MV-4-11 (cell line): ENCODE results near the gene AQP5.
A peak's percentile ranks its signal among the peaks of the same experiment; 100 is the strongest.

Source experiments
- DNase-seq: peaks from one replicate; lab custom pipeline; 2025; lab: John Stamatoyannopoulos, UW

Gene AQP5

DNA sequence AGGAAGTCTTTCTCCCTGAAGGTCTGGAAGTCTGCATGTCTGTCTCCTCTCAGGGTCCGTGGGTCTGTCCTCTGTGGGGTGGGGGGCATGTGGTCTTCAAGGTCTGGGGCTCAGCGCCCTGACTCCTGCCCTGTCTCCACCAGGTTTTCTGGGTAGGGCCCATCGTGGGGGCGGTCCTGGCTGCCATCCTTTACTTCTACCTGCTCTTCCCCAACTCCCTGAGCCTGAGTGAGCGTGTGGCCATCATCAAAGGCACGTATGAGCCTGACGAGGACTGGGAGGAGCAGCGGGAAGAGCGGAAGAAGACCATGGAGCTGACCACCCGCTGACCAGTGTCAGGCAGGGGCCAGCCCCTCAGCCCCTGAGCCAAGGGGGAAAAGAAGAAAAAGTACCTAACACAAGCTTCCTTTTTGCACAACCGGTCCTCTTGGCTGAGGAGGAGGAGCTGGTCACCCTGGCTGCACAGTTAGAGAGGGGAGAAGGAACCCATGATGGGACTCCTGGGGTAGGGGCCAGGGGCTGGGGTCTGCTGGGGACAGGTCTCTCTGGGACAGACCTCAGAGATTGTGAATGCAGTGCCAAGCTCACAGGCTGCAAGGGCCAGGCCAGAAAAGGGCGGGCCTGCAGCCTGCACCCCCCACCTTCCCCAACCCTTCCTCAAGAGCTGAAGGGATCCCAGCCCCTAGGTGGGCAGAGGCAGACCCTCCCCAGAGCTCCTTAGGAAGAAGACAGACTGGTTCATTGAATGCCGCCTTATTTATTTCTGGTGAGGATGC, 3.4 kb downstream of the AQP5 start:
- no peak for DNase-seq

DNA sequence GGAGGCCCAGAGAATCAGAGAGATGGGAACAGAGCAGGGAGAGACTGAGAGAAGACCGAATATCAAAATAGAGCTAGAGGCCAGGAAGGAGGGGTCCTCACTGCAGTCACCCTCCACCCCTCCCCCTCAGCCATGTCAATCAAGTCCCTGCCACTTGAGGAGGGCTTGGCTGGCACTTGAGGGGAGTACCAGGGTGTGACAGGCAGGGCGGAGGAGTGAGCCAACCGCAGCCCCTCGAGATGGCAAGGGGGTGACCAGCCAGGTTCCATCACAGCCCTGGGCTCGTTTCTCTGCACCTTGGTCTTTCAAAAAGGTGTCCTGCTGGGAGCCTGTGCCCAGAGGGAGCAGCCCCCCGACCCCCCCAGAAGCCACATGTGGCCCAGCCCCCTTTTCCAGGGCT, 4.2 kb downstream of the AQP5 start:
- no peak for DNase-seq

DNA sequence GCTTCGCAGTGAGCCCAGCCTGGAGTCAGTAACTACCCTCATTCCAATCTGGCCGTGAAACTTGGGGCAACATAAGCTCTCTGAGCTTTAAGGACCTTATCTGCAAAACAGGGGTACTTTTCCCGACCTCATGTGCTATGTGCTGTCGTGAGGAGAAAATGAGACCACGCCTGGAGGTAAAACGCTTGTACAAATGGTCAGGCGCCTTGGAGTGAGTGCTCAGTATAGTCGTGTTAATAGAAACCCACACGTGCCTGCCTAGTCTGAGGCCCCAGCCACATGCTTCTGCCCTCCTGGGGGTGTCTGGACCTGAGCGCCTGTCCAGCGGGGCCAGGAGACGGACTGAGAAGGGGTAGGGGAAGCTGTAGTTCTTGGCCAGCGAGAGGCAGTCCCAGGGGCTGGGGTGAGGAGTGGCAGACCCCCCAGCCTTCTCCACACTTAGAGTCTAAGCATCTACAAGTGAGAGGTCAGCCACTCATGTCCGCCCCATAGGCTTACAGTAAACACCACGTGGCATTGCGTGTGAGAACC, 4.9 kb downstream of the AQP5 start:
- no peak for DNase-seq

DNA sequence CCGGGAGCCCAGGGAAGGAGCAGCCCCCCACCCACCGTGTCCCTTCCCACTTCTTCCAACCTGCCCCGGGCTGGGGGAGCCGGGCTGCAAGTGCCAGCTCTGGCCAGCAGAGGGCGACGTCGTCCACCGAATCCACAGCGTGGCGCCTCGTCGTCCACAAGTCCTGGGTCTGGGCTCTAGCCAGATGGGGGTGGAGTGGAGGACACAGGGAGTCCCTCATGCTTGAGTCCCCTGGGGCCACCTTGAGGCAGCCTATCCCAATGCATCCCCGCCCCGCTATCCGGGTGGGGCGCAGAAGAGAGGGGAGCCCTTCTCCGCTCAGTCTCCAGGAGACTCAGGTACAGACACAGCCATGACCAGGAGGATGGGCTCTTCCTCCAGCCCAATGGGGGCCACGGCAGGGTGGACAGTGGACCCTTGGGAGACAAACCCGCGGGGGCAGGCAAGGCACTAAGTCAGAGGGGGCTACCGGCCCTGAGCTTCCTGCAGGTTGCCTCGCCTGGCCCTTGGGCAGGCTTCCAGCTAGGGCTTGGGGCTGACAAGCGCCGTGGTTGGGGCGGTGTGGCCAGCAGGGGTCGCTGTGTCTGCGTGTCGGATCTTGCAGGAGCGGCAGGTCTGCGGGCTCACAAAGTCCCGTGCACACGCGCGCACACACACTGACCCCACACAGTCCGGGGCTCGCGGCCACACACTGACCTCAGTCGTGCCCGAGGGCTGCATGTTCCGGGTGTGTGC, 5.5 kb downstream of the AQP5 start:
- DNase-seq, result peak; percentile 72

DNA sequence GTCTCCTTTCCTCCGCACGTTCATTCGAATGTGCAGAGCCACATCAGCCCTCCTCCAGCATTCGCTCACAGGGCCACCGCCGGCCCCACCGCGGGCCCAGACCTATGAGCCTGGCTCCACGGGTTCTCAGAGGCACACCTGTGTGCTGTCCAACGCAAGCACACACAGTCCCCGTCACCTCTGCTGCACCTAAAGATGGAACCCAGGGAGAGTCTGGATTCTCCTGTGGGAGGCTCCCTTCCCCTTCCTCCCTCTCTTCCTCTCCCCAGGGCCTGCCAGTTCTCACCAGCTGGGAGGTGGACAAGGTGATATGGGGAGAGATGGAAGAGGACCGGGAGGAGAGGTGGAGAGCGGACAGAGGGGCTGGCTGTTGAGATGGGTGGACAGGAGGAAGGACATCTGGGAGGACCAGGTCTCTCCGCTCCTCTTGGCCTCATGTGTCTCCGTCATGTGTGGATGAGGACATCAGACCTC, 6.1 kb downstream of the AQP5 start:
- DNase-seq, result no peak

DNA sequence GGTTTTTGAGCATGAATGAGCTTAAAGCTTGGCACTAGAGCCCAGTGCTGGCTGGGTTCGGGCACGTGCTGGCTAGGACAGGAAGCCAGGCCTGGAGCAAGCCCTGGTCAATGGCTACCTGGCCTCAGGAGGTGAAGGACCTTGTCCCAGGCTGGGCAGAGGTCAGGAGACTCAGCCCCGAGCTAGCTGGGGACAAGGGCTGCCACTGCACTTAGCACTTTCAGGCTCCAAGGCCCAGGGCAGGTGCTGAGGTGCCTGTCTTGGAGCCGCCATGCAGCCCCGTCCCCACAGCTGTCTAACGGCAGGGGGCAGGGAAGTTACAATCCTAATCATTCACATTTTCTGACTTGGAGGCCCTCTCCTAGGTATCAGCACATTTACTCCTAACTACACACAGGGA, 6.8 kb downstream of the AQP5 start:
- DNase-seq, result no peak

DNA sequence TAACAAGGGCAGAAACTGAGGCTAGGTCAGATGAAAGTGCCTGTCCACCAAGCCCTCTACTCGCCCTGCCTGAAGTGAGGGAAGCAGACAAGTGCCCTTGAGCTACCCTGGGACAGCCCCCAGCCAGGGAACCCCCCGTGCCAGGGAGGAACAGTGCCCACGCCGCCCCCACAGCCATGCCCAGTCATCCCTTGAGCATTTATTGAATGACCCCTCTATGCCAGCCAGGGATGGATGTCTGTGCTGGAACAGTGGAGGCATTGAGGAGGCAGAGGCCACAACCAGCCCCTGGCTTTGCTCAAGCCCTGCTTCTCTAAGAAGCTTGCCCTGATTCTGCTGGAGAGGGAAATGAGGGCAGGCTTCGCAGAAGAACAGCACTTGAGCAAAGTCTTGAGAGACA, 7.4 kb downstream of the AQP5 start:
- DNase-seq, result no peak

DNA sequence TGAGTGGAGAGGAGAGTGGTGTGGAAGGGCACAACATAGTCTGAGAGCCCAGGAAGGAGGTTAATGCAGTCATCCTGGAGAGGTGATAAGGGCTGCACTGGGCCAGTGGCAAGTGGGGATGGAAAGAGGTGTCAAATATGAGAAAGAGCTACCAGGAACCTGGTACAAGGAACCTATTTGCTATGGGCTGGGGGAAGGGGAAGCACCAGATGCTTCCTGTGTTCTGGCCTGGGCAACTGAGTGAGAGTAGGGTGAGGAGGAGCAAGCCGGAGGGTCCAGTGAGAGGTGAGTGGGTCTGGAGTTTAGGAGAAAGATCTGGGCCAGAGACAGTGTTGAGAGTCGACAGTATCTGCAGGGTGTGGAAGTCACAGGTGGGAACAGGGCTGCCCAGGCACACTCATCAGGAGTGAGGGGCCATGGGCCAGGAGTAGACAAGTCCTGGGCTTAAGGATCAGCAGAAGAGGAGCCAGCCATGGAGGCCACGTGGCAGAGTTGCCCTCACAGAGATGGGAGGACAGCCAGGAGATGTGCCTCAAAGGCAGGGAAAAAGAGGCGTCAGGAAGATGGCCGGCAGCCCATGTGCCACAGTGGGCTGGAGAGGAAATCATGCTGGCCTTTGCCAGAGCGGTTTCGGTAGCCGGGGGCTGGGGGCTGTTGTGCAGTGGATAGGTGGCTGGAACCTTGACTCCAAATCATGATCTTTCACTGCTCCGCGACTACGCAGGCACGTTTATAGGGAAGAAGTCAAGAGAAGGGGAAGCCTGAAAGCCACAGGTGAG, 8.2 kb downstream of the AQP5 start:
- no peak for DNase-seq

DNA sequence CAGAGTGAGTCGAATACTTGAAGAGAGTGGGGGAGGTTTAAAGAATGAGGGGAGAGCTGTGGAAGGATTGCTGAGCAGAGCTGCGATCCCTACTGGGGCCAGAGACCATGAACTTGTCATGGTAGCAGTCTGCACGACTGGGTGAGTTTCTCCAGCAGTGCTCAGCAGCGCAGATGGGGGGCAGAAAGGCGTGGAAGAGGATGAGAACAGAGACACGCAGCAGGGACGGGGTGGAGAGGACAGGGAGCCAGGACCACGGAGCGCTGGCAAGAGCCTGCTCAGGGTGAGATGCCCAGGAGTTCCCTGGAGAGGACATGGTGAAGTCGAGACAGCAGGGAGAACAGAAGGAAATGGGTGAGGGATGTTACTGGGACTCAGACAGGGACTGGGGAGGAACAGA, 9.0 kb downstream of the AQP5 start:
- DNase-seq, result no peak

DNA sequence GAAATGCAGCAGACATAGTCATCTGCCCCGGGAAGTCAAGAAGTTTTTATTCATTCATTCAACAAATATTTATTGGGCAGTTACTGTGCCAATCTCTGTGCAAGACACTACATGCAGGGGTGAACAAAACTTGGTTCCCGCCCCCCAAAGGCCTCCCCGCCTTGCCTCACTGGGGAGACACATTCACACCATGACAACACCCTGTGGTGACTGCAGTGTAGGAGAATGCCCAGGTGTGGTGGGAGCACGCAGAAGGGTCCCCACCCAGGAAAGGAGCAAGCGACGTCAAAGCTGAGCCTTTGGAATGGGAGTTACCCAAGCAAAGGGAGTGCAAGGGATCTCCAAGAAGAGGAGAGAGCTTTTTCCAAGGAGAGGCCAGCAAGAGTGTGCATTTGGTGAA, 9.5 kb downstream of the AQP5 start:
- no peak for DNase-seq

DNA sequence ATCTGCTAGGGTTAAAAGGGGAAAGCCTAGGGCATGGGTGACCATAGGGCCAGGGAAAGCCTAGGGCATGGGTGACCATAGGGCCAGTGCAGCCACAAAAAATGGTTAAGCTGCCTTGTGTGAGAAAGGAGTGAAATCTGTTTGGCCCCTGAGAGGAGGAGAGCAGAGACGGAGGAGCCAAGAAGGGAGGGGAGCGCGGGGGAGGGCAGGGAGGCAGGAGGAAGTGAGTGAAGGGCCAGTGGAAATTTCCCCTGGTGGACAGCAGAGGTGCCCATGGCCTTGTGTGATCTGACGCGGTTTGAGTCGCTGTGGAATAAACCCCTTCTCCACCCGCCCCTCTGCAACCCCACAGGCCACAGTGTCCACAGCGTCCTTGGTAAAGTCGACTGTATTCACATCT, 10.5 kb downstream of the AQP5 start:
- DNase-seq, result no peak

DNA sequence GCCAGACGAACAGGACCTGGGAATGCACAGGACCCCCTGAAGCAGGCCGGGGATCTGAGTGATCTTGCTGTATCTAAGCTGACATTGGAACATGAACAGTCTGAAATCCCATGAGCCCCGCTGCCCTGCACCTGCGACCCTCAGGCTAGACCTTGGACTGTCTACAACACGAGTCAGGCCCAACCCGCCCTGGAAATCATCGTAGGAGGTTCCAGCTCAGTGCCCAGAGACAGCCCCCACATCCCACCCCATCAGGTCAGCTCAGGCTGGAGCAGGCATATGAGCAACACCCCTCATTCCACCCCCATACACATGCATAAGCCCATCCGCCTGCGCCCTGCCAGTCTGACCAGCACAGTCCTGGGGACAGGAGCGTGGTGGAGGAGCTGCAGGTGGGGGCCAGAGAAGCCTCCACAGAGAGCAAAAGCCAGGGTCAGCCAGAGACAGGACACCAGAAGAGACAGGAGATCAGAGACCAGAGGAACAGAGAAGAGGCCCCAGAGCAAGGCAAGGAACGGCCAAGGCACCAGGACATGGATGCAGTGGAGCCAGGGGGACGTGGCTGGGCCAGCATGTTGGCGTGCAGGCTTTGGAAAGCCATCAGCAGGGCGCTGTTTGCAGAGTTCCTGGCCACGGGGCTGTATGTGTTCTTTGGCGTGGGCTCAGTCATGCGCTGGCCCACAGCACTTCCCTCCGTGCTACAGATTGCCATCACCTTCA, 11.1 kb downstream of the AQP5 start, which contains the start of gene AQP6:
Gene AQP6, plus strand, starts transcription at position 307 of the 720 bp plus-strand sequence. Its CDS starts 227 bp downstream, at position 534.
- DNase-seq, result no peak

DNA sequence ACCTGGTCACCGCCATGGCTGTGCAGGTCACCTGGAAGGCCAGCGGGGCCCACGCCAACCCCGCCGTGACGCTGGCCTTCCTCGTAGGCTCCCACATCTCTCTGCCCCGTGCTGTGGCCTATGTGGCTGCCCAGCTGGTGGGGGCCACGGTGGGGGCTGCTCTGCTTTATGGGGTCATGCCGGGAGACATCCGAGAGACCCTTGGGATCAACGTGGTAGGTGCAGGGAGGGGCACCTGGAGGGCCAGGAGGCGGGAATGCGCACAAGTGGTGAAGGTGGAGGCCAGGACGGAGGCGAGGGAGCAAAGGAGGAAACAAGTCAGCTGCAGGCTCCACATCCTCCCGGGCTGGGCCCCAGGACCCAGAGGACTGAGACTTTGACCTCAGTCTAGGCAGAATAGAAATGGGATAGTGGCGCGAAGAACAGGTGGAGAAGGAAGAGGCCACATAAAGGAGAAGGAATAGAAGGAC, 11.7 kb downstream of the AQP5 start:
- DNase-seq, result no peak

DNA sequence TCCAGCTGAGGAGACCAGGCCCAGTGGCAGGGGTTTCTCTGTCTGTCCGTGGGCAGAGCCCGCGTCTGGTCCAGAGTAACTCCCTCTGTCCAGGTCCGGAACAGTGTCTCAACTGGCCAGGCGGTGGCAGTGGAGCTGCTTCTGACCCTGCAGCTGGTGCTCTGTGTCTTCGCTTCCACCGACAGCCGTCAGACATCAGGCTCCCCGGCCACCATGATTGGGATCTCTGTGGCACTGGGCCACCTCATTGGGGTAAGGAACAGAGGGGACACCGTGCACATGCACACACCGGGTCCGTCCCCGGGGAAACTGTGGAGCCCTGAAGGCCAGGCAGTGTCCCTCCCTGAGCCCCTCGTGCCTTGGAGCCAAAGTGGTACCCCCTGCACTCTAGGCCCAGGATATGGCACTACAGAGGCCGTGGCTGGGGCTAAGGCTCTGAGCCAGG, 12.6 kb downstream of the AQP5 start:
- DNase-seq, result peak; percentile 14

DNA sequence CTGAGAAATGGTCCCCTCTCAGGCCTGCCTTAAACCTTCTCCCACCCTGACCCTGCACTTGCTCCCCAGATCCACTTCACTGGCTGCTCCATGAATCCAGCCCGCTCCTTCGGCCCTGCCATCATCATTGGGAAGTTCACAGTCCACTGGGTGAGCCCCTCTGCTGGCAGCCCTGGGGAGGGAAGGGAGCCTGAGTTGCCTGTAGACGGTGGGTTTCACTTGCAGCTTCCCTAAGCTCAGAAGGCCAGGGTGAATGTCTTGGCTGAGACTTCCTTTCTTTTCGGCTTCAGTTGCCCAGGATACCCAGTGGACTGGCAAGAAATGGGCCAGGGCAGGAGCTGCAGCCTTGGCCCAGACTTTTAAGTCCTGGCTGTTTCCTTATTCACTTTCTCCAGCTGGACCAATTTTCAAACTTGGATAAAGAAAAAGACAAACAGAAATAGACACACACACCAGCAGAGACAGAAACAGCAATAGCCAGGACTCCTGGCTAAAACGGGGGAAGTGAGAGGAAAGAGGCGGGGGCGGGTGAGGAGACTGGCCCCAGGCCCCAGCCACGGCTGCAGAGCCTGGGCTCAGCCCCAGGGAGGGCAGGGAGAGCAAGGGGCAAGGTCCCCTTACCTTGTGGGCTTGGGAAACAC, 13.1 kb downstream of the AQP5 start:
- no peak for DNase-seq

DNA sequence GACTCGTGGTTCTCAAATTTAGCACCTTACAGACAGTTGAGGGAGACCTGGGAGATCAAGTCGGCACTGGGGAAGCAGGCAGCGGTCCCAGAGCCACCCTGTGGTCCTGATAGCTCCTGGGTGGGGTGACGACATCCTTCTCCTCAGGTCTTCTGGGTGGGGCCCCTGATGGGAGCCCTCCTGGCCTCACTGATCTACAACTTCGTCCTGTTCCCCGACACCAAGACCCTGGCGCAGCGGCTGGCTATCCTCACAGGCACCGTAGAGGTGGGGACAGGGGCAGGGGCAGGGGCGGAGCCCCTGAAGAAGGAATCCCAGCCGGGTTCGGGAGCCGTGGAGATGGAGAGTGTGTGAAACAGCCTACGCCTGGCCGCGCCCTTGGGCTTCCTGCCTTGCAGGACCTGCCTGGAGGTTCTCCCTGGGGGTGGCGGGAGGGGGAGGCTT, 13.7 kb downstream of the AQP5 start:
- no peak for DNase-seq

DNA sequence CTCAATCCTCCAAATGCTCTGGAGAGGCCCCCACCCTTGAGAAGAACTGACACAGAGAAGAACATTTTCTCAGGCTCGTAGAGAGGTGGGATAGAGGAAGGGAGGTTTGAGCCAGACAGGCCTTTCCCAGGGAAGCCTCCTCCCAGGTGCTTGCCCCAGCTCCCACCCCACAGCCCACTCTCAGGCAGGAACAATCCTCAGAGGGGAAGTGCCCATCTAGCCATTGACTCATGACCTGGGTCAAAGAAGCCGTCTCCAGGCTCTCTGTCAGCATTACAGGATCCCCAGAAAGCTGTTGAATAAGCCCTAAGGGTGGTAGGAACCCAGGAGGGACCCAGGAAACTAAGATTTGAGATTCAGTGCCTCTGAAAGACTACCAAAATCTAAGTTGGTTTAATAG, 14.9 kb downstream of the AQP5 start:
- no peak for DNase-seq

DNA sequence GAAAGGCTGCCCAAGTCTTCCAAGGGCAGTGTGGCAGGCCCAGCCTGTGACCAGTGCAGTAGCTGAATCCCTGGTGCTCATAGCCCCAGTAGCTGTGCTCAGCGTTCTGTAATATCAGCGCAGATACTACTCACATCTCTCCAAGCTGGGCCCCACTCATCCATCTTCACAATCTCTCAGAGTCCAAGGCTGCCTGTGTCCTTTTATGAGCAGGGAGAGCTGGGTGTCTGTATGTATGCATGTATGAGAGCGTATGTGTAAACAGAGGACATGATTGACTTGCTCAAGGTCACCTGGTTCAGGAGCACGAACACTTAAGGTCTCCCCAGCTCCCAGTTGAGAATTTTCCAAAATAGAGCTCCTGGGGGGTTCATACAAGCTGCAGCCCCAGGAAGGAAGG, 16.5 kb downstream of the AQP5 start:
- no peak for DNase-seq

DNA sequence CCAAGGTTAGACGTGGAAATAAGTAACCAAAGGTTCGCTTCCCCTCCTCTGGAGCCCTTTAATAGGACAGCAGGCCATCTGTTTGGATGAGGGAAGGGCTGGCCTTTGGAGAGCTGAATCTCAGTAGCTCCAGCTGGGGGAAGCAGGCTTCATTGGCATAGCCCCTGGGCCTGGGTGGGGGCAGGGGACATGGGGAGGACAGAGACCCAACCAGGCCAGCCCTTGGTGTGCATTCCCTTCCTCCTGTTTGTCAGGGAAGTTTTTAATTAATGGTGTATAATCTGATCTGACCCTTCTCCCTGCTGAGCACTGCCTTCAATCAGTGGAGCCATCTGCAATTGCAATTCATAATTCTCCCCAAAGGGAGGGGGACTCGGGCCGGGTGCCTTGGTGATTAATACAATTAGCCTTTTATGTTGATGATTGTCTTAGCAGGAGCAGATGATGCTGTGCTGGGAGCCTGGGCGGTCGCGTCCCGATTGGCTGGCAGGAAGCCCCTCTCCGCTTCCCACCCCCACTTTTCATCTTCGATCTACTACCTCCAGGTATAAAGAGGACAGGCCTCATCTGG, 17.4 kb downstream of the AQP5 start:
- DNase-seq, result no peak

DNA sequence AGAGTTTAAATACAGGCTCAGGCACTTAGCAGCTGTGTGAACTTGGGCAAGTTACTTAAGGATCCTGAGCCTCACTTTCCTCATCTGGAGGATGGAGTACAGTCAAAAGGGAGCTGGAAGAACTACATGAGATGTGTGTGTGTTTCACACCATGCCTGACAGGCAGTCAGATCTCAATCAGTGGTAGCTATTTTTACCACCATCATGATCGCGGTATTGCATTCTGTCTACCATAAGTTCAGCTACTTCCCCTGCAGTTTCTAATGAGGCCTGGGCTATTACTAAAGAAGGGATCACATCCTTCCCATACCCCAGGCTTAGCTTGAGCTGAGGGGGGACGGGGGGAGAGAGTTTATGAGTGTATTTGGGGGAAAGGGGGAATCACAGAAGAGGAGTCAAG, 18.1 kb downstream of the AQP5 start:
- peak; percentile 53 for DNase-seq
